K562 (cell line): ENCODE data around the gene GATA5. TPM values are rescaled to one million over a fixed set of nuclear protein-coding genes. Genes with fewer than 3 reads are reported as not detected.

Source experiments
- ATAC-seq: fragments of 200-7000 bp; cut with Tn5 transposase; 3 replicates; pipeline ENCODE4 v1.9.1; 2020; ENCODE audit warnings: moderate library complexity
- BruUV-seq: library from RNA; stranded (reverse); fragments of 400-500 nt; replicated peaks from 2 replicates; lab custom pipeline; 2021; lab: Mats Ljungman, UMichigan
- CTCF ChIA-PET: fragments of 300-600 bp; formaldehyde crosslinking; extraction: SDS; loops from one replicate; lab custom pipeline; 2021; ENCODE audit warnings: low intra/inter-chr PET ratio; lab: Yijun Ruan, JAX
- POLR2A ChIA-PET: fragments of 300-600, 350-650 bp; sonication (Branson Sonifier 250); formaldehyde crosslinking; extraction: SDS; loops from one replicate; lab custom pipeline; 2021; ENCODE audit warnings: antibody characterized with exemption, inconsistent platforms; lab: Yijun Ruan, JAX
- DNase-seq, 4 experiments: peaks; one replicate each; pipeline versions ENCODE4 v3.0.0 to v3.0.0-alpha.2; 2011 to 2018; ENCODE audit warnings: low spot score in 3 of 4, mixed read lengths in 3 of 4; ENCODE audit errors: extremely low read depth in 1 of 4
- FAIRE-seq: peaks from 2 replicates; lab custom pipeline; 2011; peaks lifted over from hg19 to GRCh38; lab: Jason Lieb, UNC
- H2AFZ ChIP-seq: 2 replicates; pipeline ENCODE4 v1.6.0; 2011; ENCODE audit warnings: low read depth, low read length, control low read depth, inconsistent platforms
- H3K27ac ChIP-seq: fragments of 200-600 bp; 3 replicates; pipeline ENCODE4 v1.8.0; 2011; ENCODE audit warnings: low read depth, mild to moderate bottlenecking, control low read depth, inconsistent platforms, low read length, moderate library complexity, mixed read lengths; ENCODE audit errors: extremely low read depth
- H3K27me3 ChIP-seq, 2 experiments: fragments of 300-600 bp in 1 of 2; 2 replicates in 1 of 2; 3 replicates in 1 of 2; pipeline versions ENCODE4 v1.6.0 to v1.8.0; 2011; ENCODE audit warnings: inconsistent platforms in 2 of 2, low read length in 2 of 2, mild to moderate bottlenecking in 1 of 2, mixed read lengths in 1 of 2, moderate library complexity in 1 of 2; ENCODE audit not compliant: control insufficient read depth in 2 of 2, insufficient read depth in 2 of 2
- H3K36me3 ChIP-seq: fragments of 300-600 bp; 3 replicates; pipeline ENCODE4 v1.8.0; 2011; ENCODE audit warnings: mild to moderate bottlenecking, low read length, inconsistent platforms; ENCODE audit not compliant: control insufficient read depth, insufficient read depth
- H3K4me1 ChIP-seq, 2 experiments: fragments of 200-600 bp in 1 of 2; replicated peaks in 1 of 2; 2 replicates in 1 of 2; 3 replicates in 1 of 2; pipeline versions ENCODE4 v1.5.1 to v1.8.0; 2011; ENCODE audit warnings: inconsistent platforms in 2 of 2, low read length in 2 of 2, mild to moderate bottlenecking in 1 of 2, mixed read lengths in 1 of 2, moderate library complexity in 1 of 2; ENCODE audit not compliant: control insufficient read depth in 2 of 2, insufficient read depth in 2 of 2
- H3K4me2 ChIP-seq: 2 replicates; pipeline ENCODE4 v1.6.1; 2011; ENCODE audit warnings: low read length, control low read depth, inconsistent platforms, mixed read lengths; ENCODE audit not compliant: insufficient read depth
- H3K4me3 ChIP-seq: fragments of 200-600 bp; sonication (generic), shearing (Covaris generic); 2 replicates; pipeline ENCODE4 v1.5.1; 2016; ENCODE audit warnings: control low read depth, inconsistent platforms
- H3K79me2 ChIP-seq: fragments of 200-600 bp; 3 replicates; pipeline ENCODE4 v1.8.0; 2011; ENCODE audit warnings: low read length, inconsistent platforms; ENCODE audit not compliant: control insufficient read depth, insufficient read depth
- H3K9ac ChIP-seq, 2 experiments: 2 replicates each; pipeline versions ENCODE4 v1.6.0 to v1.6.1; 2011; ENCODE audit warnings: low read depth in 2 of 2, low read length in 2 of 2, control low read depth in 1 of 2, inconsistent platforms in 1 of 2, mild to moderate bottlenecking in 1 of 2, mixed read lengths in 1 of 2; ENCODE audit not compliant: insufficient read depth in 1 of 2
- H3K9me1 ChIP-seq: one replicate; pipeline ENCODE4 v1.6.0; 2011; ENCODE audit warnings: inconsistent platforms, mild to moderate bottlenecking, low read length, moderate library complexity; ENCODE audit not compliant: control insufficient read depth, insufficient read depth
- H3K9me3 ChIP-seq: replicated peaks from 2 replicates; pipeline ENCODE4 v1.5.1; 2011; ENCODE audit warnings: low read depth, low read length, inconsistent platforms; ENCODE audit not compliant: control insufficient read depth, insufficient read depth
- H4K20me1 ChIP-seq: replicated peaks from 2 replicates; pipeline ENCODE4 v1.6.1; 2011; ENCODE audit warnings: low read length, inconsistent platforms, mixed read lengths; ENCODE audit not compliant: control insufficient read depth, insufficient read depth
- FOXJ2 ChIP-seq: fragments of 200-800 bp; sonication (Bioruptor generic); IDR thresholded peaks from 2 replicates; pipeline ENCODE4 v1.6.1; 2016; ENCODE audit warnings: missing genetic modification characterization, missing compliant biosample characterization
- LEF1 ChIP-seq: fragments of 450-650 bp; IDR thresholded peaks from 2 replicates; pipeline ENCODE4 v1.6.1; 2016; ENCODE audit warnings: mild to moderate bottlenecking
- MCM3 ChIP-seq: fragments of 450-650 bp; IDR thresholded peaks from 2 replicates; pipeline ENCODE4 v1.6.1; 2016
- POLR2AphosphoS2 ChIP-seq: IDR thresholded peaks from 2 replicates; pipeline ENCODE4 v1.6.1; 2012; ENCODE audit warnings: low read length, improper control_type of control experiment
- RNF2 ChIP-seq: sonication (generic); IDR thresholded peaks from 2 replicates; pipeline ENCODE4 v1.6.1; 2016
- ZEB2 ChIP-seq: fragments of 450-650 bp; IDR thresholded peaks from 2 replicates; pipeline ENCODE4 v1.6.1; 2016
- ZFP30 ChIP-seq: fragments of 250-450 bp; sonication (Bioruptor Pico); IDR thresholded peaks from 2 replicates; pipeline ENCODE4 v1.8.0; 2022; ENCODE audit warnings: moderate library complexity, mild to moderate bottlenecking, inconsistent platforms, borderline replicate concordance
- ZNF212 ChIP-seq: fragments of 450-650 bp; formaldehyde crosslinking; IDR thresholded peaks from 2 replicates; pipeline ENCODE4 v1.4.0; 2020; ENCODE audit warnings: mild to moderate bottlenecking
- WGBS: fragments of 100-300 bp; shearing (Covaris generic); methylation state at CpG from one replicate; pipeline ENCODE4 v1.1.6; 2016; ENCODE audit warnings: low coverage, mixed read lengths; ENCODE audit not compliant: insufficient coverage; ENCODE audit errors: missing lambda C conversion rate; 5-methylcytosine and 5-hydroxymethylcytosine counted together
- in situ Hi-C: fragments of 300-500 bp; cut with MboI; formaldehyde crosslinking; loops from 4 replicates; pipeline ENCODE4 v1.15.0; 2018; ENCODE audit warnings: inconsistent platforms, mixed read lengths
- intact Hi-C: fragments of 100-400 bp; cut with micrococcal nuclease; formaldehyde crosslinking; loops from 2 replicates; pipeline ENCODE4 v1.14.2; 2022
- polyA plus RNA-seq, 8 experiments: library from polyadenylated mRNA; depleted of rRNA in 4 of 8; stranded (reverse) in 5 of 8; unstranded in 3 of 8; fragments of >200 nt; fragmentation: Nextera tagmentation in 2 of 8; fragmentation: Illumina TruSeq in 1 of 8; extraction: Ambion mirVana in 2 of 8; extraction: Trizol in 1 of 8; gene quantifications; 2 replicates each; pipeline versions ENCODE4 v1.2.1 to v1.2.3, GENCODE V29; 2011 to 2014; ENCODE audit warnings: inconsistent platforms in 1 of 8, missing spikeins in 1 of 8
- total RNA-seq, 7 experiments: library from RNA; depleted of rRNA in 6 of 7; stranded (reverse); fragments of >200 nt in 6 of 7; fragmentation: Illumina TruSeq in 2 of 7; extraction: Trizol in 2 of 7; gene quantifications; 2 replicates each; pipeline versions ENCODE4 v1.2.1 to v1.2.3, GENCODE V29; 2011 to 2021; ENCODE audit warnings: low replicate concordance in 1 of 7
- TF ChIP-seq, protein P1 (sequence below): fragments of 250-450 bp; sonication (Bioruptor Pico); IDR thresholded peaks from 2 replicates; pipeline ENCODE4 v1.9.0; 2021; ENCODE audit warnings: mild to moderate bottlenecking
- TF ChIP-seq, protein P2 (sequence below): fragments of 450-650 bp; IDR thresholded peaks from 2 replicates; pipeline ENCODE4 v1.6.1; 2016; ENCODE audit warnings: antibody characterized with exemption
- TF ChIP-seq, protein P3 (sequence below): fragments of 450-650 bp; IDR thresholded peaks from 2 replicates; pipeline ENCODE4 v1.6.1; 2016; ENCODE audit warnings: low read depth

GATA5 gene
- total and polyA plus RNA-seq, 9 of the 15 experiments (the other 6 are each of a cell fraction or from before 2014, with no cell fraction given): 0.09 to 0.57 (median 0.20) TPM; not detected in 3

DNA sequence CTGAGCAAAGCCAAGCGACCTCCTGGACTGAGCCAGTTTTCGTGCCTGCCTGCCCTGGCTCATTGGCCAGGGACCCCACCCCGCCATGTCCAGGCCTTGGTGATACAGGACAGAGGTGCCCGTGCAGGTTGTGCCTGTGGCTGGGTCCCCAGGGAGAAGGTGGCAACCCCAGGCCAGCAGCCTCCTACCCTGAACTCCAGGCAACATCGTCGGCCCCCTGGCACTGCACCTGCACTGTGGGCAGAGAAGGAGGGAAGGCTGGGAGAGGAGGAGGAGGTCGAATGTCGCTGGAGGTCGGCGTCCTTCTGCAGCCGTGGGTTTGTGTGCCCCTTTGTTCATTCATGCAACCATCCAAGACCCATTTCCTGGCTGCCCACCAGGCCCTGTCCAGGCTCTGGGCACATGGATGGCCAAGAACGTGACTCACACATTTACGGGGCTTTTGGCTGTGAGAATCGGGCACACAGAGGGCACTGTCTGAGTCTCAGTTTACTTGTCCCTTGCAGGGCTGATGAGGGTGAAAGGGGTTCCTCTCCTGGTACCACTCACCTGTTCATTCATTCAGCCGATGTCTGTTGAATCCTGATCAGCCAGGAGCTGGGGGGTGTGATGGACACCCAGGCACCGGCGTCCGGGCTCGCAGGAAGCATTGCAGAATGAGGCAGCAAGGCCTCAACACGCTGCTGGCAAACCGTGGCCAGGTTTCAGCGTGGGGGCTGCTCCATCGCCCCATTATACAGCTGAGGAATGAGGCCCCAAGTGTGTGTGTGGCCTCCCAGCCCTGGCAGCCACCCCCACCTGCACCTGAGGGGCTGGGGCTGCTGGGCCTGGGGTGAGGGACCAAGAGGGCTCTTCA, 46.1 kb downstream of the GATA5 start:
- intact Hi-C loops: no loop called here
- Histone ChIP-seq H4K20me1 (0 out of 2 replicates have a peak, but pooled peaks cover 7% of the 10 kb centered on the region), H3K4me3 (no peak overlapping the region), H3K36me3 (no peaks in the 10 kb centered on the region), H3K27ac (no peak overlapping the region), H3K4me1 (peaks cover 0 to 48% of the 10 kb centered on the region in 2 experiments; a peak in 2 of 5 replicates), H2AFZ (no peak overlapping the region), H3K9me1 (no peaks in the 10 kb centered on the region), H3K9ac (peak overlapping the region in 1 of 2 experiments; percentile 48; a peak in 1 of 4 replicates), H3K4me2 (no peak overlapping the region), H3K9me3 (no peaks in the 10 kb centered on the region), H3K79me2 (no peaks in the 10 kb centered on the region), H3K27me3 (peaks cover 25 to 84% of the 10 kb centered on the region in 2 experiments)
- DNase-seq: no peak
- POLR2A ChIA-PET: interaction anchor here (0.6 to 1.6 kb wide), 4 partner anchors 15 to 800 kb away, joined by 3 to 6 read pairs (median 3); no protein-coding TSS in a partner anchor
- 12% methylated on average over 23 of the region's 23 CpGs for WGBS
- CTCF ChIA-PET: no interaction called here
- BruUV-seq: no TSS peak
- FAIRE-seq: no peak
- in situ Hi-C loops: no loop called here
- ATAC-seq: no peak
- TF ChIP-seq MCM3 (no peak), ZFP30 (no peak), FOXJ2 (no peak), POLR2AphosphoS2 (no peak), RNF2 (no peak), ZEB2 (no peak), LEF1 (no peak), ZNF212 (CRISPR knock-in tag) (no peak)
- TF ChIP-seq, protein P1, sequence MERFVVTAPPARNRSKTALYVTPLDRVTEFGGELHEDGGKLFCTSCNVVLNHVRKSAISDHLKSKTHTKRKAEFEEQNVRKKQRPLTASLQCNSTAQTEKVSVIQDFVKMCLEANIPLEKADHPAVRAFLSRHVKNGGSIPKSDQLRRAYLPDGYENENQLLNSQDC (CRISPR knock-in tag): no peak
- TF ChIP-seq, protein P2, sequence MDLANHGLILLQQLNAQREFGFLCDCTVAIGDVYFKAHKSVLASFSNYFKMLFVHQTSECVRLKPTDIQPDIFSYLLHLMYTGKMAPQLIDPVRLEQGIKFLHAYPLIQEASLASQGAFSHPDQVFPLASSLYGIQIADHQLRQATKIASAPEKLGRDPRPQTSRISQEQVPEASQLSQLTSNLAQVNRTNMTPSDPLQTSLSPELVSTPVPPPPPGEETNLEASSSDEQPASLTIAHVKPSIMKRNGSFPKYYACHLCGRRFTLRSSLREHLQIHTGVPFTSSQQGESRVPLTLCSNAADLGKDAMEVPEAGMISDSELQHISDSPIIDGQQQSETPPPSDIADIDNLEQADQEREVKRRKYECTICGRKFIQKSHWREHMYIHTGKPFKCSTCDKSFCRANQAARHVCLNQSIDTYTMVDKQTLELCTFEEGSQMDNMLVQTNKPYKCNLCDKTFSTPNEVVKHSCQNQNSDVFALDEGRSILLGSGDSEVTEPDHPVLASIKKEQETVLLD: no peak
- TF ChIP-seq, protein P3, sequence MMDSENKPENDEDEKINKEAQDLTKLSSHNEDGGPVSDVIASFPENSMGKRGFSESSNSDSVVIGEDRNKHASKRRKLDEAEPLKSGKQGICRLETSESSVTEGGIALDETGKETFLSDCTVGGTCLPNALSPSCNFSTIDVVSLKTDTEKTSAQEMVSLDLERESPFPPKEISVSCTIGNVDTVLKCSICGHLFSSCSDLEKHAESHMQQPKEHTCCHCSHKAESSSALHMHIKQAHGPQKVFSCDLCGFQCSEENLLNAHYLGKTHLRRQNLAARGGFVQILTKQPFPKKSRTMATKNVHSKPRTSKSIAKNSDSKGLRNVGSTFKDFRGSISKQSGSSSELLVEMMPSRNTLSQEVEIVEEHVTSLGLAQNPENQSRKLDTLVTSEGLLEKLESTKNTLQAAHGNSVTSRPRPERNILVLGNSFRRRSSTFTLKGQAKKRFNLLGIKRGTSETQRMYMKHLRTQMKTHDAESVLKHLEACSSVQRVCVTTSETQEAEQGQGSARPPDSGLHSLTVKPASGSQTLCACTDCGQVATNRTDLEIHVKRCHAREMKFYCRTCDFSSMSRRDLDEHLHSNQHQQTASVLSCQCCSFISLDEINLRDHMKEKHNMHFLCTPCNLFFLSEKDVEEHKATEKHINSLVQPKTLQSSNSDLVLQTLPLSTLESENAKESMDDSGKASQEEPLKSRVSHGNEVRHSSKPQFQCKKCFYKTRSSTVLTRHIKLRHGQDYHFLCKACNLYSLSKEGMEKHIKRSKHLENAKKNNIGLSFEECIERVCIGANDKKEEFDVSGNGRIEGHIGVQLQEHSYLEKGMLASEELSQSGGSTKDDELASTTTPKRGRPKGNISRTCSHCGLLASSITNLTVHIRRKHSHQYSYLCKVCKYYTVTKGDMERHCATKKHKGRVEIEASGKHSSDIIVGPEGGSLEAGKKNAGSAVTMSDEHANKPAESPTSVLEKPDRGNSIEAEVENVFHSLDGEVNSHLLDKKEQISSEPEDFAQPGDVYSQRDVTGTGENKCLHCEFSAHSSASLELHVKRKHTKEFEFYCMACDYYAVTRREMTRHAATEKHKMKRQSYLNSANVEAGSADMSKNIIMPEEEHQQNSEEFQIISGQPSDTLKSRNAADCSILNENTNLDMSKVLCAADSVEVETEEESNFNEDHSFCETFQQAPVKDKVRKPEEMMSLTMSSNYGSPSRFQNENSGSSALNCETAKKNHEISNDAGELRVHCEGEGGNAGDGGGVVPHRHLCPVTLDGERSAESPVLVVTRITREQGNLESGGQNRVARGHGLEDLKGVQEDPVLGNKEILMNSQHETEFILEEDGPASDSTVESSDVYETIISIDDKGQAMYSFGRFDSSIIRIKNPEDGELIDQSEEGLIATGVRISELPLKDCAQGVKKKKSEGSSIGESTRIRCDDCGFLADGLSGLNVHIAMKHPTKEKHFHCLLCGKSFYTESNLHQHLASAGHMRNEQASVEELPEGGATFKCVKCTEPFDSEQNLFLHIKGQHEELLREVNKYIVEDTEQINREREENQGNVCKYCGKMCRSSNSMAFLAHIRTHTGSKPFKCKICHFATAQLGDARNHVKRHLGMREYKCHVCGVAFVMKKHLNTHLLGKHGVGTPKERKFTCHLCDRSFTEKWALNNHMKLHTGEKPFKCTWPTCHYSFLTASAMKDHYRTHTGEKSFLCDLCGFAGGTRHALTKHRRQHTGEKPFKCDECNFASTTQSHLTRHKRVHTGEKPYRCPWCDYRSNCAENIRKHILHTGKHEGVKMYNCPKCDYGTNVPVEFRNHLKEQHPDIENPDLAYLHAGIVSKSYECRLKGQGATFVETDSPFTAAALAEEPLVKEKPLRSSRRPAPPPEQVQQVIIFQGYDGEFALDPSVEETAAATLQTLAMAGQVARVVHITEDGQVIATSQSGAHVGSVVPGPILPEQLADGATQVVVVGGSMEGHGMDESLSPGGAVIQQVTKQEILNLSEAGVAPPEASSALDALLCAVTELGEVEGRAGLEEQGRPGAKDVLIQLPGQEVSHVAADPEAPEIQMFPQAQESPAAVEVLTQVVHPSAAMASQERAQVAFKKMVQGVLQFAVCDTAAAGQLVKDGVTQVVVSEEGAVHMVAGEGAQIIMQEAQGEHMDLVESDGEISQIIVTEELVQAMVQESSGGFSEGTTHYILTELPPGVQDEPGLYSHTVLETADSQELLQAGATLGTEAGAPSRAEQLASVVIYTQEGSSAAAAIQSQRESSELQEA: no peak
